SKM-1 (cell line): ENCODE measurements around the gene CD82.
"Not testable (repeated sequence)": the region's sequence is repeated elsewhere in the genome, so short reads cannot be mapped to it uniquely, and the experiment has no call there.

Experiments used
- DNase-seq: peaks from one replicate; lab custom pipeline; 2025; ENCODE audit not compliant: unreplicated experiment; lab: John Stamatoyannopoulos, UW

Gene CD82

DNA sequence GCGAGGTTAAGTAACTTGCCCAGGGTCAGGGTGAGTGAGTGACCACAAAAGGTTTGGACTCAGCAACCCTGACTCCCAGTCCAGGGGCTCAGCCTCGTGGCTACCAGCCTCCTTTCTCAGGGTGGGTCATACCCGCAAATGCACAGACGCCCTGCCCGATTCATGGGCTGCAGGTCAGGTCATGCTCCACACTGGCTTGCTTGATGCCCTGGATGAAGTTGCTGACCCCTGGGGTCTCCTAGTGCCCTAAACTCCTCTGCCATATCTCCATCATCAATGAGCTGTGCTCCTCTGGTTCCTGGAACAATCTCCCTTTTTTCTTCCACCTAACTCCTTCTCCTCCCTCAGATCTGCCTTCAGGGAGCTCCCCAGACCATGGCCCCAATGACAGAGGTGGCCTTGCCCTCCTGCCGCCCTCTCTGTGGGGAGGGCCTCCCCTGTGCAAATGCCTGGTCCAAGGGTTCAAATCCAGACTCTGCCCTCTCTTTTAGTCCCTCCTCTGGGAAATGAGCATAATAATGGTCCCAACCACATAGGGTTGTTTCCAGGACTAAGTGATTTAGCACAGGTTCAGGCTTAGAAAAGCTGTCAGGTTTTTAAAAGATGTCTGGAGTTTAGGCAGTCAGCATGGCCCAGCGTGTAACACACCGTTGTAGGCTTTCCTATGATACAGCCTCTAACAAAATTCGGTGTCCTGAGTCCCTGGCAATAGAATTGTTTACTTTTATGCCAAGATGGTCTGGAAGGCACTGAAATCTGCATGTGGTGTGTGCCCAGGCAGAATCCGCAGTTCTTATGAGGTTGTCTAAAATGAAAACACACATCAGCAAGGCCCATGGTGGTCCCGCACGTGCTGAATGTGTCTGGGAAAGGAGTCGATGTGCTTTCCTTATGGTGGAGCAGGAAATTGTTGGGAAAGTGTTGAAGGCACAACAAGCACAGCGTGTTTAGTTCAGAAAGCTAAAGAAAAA is 63.6 kb downstream of the CD82 start:
- DNase-seq: no peak

DNA sequence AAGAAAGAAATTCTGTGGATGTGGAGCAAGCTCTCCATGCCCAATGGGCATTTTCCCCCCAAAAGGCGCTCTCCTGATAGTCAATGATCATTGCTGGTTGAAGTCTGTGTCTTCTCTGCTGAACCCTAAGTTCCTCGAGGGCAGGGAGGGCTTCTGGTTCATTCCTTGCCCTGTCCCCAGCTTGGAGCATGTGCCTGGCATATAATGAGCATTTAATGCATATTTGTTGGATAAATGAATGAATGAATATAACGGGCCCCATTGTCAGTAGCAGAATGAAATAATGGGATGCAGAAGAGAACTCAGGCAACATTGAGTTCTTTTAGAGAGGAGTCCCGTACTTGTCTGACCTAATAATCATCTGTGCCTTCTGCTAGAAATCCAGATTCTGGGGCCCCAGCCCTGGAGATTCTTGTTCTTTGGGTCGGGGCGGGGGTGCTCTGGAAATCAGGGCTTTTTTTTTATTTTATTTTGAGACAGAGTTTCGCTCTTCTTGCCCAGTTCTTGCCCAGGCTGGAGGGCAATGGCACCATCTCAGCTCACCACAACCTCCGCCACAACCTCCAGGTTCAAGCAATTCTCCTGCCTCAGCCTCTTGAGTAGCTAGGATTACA is 64.4 kb downstream of the CD82 start:
- DNase-seq: no peak

GRCh38 chr11:44630511-44631210 is 65.2 kb downstream of the CD82 start:
- DNase-seq: no peak

DNA sequence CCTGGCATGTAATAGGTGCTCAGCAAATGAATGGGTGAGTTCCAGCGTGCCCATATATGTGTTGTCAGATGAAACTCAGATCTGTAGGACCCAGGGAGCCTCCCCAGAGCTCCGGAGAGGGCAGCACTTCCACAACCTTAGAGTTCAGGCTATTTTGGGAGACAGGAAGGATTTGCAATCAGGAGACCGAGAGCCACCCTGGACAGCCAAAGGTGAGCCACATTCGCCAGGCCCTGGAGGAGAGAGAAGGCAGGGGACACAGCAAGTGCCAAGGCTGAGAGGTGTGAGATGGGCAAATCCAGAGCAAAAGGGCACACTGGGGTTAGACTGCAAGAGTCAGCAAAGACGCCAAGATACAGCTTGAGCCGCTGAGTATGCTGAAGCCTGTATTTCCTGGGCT is 66.4 kb downstream of the CD82 start:
- DNase-seq: no peak

DNA sequence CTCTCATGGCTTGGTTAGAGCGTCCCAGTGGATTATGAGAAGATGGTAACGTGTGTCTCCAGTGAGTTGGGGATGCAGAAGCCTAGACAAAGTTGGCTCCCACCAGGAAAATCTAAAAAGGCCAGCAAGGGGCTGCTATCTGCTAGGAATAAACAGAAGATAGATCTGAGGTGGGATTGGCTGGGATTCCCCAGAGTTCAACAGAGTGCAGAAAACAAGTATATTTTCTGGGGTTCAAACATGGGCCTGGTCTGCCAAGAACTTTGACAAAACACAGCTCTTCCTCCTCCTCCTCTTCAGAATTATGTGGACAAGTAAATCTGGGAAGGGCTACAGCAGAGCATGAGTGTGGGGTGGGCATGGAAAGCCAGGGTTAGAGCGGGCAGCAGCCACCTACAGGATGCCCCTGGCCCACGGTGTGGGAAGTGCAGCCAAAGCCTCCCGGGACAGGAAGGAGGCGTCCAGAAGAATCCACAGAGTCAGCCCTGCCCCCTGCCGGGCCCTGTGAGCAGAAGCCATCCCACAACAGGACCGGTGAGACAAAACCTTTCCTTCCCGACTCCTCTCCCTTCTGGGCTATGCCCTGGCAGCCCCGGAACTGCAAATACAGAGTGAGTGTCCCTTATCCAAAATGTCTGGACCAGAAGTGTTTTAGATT is 67.1 kb downstream of the CD82 start:
- no peak for DNase-seq

DNA sequence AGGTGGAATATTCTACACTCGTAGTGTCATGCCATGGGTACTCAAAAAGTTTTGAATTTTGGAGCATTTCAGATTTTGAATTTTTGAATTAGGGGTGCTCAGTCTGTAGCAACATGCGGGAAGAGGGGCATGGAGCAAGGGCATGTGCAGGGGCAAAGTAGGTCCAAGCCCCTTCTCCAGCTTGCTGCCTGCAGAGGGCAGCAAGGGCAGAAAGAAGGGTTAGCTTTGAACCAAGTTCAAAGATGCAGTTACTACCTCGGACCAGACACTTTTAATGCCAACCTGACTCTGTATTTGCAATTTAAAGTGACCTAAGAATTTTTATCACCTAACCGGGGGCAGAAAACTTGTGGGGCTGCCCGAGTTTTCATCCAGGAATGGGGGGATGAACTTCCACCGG is 68.2 kb downstream of the CD82 start:
- DNase-seq: no peak

DNA sequence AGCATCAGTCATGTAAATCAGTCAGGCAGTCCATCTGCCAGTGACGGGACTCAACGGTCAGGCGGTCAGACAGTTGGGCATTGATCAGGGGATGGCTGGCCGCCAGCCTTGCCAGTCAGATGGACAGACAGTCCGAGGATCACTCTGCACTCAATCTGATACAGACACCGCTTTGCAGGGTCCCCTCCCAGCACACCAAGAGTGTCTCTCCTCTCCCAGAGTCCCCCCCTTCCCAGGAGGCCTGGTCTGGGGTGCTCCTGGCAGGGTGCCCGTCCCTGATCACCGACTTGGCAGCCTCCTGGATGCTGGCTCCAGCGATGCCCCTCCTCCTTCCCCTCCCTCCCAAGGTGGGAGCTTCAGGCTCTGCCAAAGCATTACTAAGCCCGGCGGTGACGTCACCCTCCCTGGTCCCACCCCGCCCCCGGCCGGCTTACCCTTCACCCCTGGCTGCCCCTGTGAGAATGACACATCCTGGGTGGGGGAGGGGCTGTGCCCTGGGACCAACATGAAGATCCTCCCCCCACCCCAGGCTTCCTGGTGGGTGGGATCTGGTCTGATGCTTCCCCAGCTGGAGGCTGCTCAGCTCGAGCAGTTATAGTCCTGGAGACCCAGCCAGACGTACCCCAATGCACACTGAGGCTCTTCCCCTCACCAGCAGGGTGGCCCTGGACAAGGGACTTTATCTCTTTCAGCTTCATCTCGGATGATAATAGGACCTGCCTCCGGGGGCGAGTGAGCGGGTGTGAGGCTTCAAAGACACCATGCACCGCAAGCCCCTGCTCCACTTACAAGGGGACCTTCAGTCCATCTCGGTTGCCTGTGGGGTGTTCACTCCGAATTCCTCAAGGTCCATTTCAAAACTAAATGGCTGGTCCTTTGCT is 69.2 kb downstream of the CD82 start:
- no peak for DNase-seq

DNA sequence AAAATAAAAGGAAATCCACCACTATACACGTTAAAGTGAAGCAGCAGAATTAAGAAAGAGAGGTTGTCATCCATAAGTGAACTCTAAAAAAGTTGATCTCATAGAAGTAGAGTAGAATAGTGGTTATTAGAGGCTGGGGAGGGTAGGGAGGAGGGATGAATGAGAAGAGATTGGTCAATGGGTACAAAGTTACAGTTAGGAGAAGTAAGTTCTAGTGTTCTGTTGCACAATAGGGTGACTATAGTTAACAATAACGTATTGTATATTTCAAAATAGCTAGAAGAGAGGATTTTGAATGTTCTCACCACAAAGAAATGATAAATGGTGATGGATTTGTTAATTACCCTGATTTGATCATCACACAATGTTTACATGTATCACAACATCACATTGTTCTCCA is 72.0 kb downstream of the CD82 start:
- peak; percentile 77 for DNase-seq

DNA sequence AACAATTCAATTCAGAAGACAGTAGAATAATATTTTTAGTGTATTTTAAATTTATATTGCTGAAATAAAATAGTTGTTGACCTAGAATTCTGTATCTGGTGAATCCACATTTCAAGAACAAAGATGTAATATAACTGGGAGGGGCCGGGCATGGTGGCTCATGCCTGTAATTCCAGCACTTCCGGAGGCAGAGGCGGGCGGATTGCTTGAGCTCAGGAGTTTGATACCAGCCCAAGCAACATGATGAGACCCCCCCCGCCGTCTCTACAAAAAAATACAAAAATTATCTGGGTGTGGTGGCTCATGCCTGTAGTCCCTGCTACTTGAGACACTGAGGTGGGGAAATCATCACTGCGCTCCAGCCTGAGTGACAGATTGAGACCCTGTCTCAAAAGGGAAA is 72.6 kb downstream of the CD82 start:
- DNase-seq: no peak

DNA sequence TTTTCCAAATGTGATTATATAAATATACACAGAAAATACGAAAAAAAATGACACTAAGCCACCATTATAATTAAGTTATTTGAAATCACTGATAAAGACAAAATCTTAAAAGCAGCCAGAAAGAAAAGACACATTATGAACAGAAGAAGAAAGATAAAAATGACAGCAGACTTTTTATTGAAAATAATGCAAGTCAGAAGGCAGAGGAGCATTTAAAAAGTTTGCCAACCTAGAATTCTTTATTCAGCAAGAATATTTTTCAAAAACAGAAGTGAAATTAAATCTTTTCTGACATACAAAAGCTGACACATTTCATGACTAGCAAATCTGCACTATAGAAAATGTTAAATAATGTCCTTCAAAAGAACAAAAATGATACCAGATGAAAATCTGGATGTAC is 77.8 kb downstream of the CD82 start:
- DNase-seq: no peak

DNA sequence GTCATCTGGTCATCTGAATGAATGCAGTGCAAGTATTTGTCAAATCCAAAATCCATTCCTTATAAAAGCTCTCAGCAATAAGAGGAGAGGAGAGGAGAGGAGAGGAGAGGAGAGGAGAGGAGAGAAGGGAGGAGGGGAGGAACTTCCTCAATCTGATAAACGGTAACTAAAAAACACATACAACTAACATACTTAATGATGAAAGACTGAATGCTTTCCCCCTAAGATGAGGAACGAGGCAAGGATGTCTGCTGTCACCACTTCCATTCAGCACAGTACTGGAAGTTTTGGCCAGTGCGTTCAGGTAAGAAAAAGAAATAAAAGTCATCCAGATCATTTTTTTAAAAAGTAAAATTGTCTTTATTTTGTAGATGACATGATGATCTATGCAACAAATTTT is 80.4 kb downstream of the CD82 start:
- no peak for DNase-seq

- DNase-seq: not testable (repeated sequence)
These were observed 81.9 kb downstream of the CD82 start for GRCh38 chr11:44647255-44647955.

DNA sequence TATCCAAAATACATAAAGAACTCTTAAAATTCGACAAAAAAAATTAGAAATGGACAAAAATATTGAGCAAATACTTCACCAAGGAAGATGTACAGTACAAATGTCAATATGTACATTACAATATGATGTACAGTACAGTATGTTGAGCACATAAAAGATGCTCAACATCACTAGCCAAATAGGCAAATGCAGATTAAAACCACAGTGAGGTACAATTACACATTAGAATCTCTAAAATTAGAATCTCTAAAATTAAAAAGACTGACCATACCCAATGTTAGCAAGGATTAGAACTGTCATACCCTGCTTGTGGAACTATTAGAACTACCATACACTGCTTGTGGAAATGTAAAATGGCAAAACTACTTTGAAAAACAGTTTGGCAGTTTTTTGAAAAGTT is 82.6 kb downstream of the CD82 start:
- DNase-seq: no peak

DNA sequence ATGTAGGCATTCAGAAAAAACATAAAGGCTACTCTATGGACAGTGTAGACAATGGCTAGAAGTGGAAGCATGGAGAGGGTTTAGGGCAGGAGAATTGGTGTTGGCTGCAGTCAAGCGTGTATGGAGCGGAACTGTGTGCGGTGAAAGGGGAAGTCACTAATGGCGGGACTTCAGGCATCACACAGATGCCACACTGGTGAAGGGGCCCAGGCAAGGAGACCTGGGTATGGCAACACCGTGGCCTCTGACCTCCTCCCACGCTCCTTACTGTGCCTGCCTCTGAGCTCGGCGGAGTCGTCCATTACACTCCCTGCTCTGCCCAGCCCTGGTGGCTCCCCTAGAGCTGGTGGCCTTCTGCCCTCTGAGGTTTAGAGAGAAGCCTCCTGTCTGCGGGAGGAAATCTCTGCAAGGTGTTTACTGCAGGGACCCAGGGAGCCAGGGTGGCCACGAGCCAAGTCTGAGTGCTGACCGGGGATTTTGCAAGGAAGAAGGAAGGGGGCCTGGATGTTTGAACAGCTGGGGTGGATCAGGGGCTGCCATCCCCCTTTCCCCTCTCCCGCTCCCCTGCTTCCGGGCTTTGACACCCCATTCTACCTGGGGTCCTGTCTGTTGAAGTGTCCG is 86.2 kb downstream of the CD82 start:
- no peak for DNase-seq

- no peak for DNase-seq
These were observed 87.6 kb downstream of the CD82 start for GRCh38 chr11:44652901-44653644.

- DNase-seq: no peak
These were observed 88.6 kb downstream of the CD82 start for GRCh38 chr11:44654057-44654456.

GRCh38 chr11:44654596-44654995 is 89.1 kb downstream of the CD82 start:
- DNase-seq: no peak

GRCh38 chr11:44657836-44658505 is 92.5 kb downstream of the CD82 start:
- no peak for DNase-seq
